Fibroblast of gingiva (primary cell): Measurements from ENCODE around the gene ARHGEF12.
A peak's percentile ranks its signal among the peaks of the same experiment; 100 is the strongest.

Source experiments
- DNase-seq: peaks from one replicate; pipeline ENCODE4 v3.0.0-alpha.2; 2011; ENCODE audit warnings: low read depth

ARHGEF12 gene

GRCh38 chr11:120518356-120518755 lies 182.1 kb downstream of the ARHGEF12 start:
- DNase-seq: no peak

GRCh38 chr11:120519474-120519873 lies 183.3 kb downstream of the ARHGEF12 start:
- DNase-seq: no peak

GRCh38 chr11:120520091-120520822 lies 184.0 kb downstream of the ARHGEF12 start:
- DNase-seq: no peak

- DNase-seq: no peak
Observed at GRCh38 chr11:120521176-120521575, 185.0 kb downstream of the ARHGEF12 start.

GRCh38 chr11:120522021-120522420 lies 185.8 kb downstream of the ARHGEF12 start:
- no peak for DNase-seq

GRCh38 chr11:120522736-120523135 lies 186.5 kb downstream of the ARHGEF12 start:
- no peak for DNase-seq

- no peak for DNase-seq
Observed at GRCh38 chr11:120523196-120523595, 187.0 kb downstream of the ARHGEF12 start.

GRCh38 chr11:120524536-120525085 lies 188.4 kb downstream of the ARHGEF12 start:
- DNase-seq: no peak

- no peak for DNase-seq
Observed at GRCh38 chr11:120525261-120526171, 189.3 kb downstream of the ARHGEF12 start.

- no peak for DNase-seq
Observed at GRCh38 chr11:120526241-120526640, 190.0 kb downstream of the ARHGEF12 start.

- peak; percentile 16 for DNase-seq
Observed at GRCh38 chr11:120527111-120527761, 191.0 kb downstream of the ARHGEF12 start.

- DNase-seq: no peak
Observed at GRCh38 chr11:120528749-120529148, 192.5 kb downstream of the ARHGEF12 start.

GRCh38 chr11:120529214-120529613 lies 193.0 kb downstream of the ARHGEF12 start:
- DNase-seq: no peak

- no peak for DNase-seq
Observed at GRCh38 chr11:120529911-120530310, 193.7 kb downstream of the ARHGEF12 start.

- peak; percentile 57 for DNase-seq
Observed at GRCh38 chr11:120532082-120532831, 196.0 kb downstream of the ARHGEF12 start.

GRCh38 chr11:120532832-120533196 lies 196.6 kb downstream of the ARHGEF12 start:
- DNase-seq: peak; percentile 27

GRCh38 chr11:120536091-120536796 lies 200.0 kb downstream of the ARHGEF12 start:
- DNase-seq: no peak

GRCh38 chr11:120536797-120537169 lies 200.6 kb downstream of the ARHGEF12 start:
- no peak for DNase-seq

GRCh38 chr11:120537996-120538395 lies 201.8 kb downstream of the ARHGEF12 start:
- no peak for DNase-seq

- DNase-seq: no peak
Observed at GRCh38 chr11:120538707-120539106, 202.5 kb downstream of the ARHGEF12 start.
